ENCODE measurements around the gene STRN4.
A peak's percentile ranks its signal among the peaks of the same experiment; 100 is the strongest.

The STRN4 gene

DNA sequence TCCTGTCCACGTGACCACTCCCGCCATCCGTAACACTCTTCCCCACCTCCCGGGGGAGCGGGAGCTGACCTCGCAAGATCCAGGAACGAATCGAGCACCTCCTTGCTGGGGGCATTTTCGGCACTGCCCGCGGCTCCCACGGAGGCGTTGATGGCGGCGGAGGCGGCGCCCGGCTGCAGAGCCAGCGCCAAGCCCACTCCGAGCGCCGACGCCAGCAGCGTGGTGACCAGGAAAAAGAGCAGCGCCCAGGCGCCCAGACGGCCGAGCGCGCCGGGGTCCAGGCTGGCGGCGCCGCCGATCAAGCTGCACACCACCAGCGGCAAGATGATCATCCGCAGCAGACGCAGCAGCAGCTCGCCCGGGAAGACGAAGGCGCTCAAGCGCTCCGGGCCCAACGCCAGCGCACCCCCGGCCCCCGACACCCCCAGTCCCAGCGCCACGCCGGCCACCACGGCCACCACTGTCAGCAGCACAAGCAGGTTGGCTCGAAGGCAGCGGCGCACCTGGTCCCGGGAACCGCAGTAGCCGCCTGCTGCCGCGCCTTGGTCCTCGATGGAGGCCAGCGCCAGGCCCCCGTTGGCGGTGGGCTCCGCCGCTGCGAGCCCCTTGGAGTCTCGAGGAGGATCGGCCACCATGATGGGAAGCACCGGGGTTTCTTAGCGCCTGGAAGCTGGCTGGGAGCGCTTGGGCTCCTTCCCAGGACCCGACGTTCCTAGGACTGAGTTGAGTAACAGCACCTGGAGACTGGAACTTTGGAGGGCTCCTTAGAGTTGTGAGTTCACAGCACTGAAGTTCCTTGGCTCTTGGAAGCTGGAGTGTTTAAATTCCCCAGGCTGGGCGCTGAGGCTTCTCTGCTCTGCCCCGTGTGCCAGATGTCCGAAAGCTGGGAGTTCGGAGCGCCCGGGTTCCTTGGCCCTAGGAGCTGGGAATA, 41.3 kb upstream of the STRN4 start:
- no peak for DNase-seq (ENCODE audit: low read depth)
- peak overlapping the region; percentile 70 for H3K4me3 ChIP-seq (ENCODE audit: low read length)
- TF ChIP-seq, protein P1, sequence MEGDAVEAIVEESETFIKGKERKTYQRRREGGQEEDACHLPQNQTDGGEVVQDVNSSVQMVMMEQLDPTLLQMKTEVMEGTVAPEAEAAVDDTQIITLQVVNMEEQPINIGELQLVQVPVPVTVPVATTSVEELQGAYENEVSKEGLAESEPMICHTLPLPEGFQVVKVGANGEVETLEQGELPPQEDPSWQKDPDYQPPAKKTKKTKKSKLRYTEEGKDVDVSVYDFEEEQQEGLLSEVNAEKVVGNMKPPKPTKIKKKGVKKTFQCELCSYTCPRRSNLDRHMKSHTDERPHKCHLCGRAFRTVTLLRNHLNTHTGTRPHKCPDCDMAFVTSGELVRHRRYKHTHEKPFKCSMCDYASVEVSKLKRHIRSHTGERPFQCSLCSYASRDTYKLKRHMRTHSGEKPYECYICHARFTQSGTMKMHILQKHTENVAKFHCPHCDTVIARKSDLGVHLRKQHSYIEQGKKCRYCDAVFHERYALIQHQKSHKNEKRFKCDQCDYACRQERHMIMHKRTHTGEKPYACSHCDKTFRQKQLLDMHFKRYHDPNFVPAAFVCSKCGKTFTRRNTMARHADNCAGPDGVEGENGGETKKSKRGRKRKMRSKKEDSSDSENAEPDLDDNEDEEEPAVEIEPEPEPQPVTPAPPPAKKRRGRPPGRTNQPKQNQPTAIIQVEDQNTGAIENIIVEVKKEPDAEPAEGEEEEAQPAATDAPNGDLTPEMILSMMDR (conservative IDR thresholded peaks at IDR 0.05; ENCODE audit: low read depth, low read length): no peak

DNA sequence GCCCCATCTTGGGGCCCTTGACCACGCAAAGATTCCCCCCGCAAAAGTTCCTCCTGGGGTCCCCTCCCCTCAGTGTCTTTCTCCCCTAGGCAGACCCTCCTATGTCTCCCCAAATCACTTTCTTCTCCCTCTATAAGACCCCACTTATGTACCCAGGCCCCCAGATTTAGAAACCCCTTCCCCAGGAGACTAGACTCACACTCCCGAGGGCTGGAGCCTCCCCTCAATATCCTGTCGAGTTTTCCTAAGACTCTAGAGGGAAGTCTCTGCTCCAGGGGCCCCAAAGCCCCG, 40.7 kb upstream of the STRN4 start:
- H3K4me3 ChIP-seq (ENCODE audit: low read length): peak overlapping the region; percentile 70
- TF ChIP-seq, protein P1 (conservative IDR thresholded peaks at IDR 0.05; ENCODE audit: low read depth, low read length): no peak
- no peak for DNase-seq (ENCODE audit: low read depth)

DNA sequence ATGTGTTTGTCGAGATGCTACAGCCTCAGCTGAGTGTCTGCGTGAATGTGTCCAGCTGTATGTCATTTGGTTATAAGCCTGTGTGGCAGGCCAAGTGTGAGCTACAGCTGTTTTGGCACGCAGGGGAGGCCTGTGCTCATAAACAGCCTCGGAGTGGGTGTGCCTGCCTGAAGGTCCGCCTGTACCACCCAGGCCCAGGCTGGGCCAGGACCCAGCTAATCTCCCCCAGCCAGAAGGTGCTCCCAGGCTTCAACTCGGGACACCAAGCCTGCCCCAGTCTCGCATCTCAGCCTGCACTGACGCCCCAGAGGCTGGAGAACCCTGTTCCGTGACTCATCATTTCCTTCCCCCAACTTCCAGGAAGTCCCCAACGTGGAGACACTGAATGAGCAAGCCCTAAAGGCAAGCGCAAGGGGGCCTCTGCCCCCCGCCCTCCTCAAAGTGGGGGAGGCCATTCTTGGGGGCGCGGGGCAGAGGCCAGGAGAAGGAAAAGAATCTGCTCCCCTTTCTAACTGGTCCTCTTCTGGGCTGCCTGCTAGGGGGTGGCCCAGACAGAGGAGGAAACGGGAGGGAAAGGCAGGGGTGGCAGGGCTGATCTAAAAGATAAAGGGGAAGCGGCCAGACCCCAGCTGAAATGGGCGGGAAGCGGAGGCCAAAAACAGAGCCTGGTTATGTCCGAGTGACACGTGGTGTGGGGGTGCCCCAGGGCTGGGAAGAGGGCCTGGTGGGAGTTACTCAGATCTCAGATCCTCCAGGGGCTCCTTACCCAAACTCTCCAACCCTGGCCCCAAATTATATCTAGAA, 40.2 kb upstream of the STRN4 start:
- DNase-seq (ENCODE audit: low read depth): peak; percentile 64
- TF ChIP-seq, protein P1 (conservative IDR thresholded peaks at IDR 0.05; ENCODE audit: low read depth, low read length): no peak

DNA sequence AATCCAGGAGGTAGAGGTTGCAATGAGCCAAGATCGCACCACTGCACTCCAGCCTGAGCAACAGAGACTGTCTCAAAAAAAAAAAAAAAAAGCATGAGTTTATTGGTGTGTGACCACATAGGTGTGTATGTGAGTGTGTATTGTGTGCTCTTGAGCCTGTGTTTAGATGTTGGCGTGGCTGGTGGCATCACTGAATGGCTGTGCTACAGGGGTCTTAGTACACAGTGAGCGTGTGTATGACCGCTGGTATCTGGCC, 39.7 kb upstream of the STRN4 start:
- H3K4me3 ChIP-seq (ENCODE audit: low read length): peak overlapping the region; percentile 70
- DNase-seq (ENCODE audit: low read depth): no peak
- TF ChIP-seq, protein P1 (conservative IDR thresholded peaks at IDR 0.05; ENCODE audit: low read depth, low read length): no peak

More for the DNA sequence above, 40.2 kb upstream of the STRN4 start:
- peak overlapping the region; percentile 70 for H3K4me3 ChIP-seq (ENCODE audit: low read length)

DNA sequence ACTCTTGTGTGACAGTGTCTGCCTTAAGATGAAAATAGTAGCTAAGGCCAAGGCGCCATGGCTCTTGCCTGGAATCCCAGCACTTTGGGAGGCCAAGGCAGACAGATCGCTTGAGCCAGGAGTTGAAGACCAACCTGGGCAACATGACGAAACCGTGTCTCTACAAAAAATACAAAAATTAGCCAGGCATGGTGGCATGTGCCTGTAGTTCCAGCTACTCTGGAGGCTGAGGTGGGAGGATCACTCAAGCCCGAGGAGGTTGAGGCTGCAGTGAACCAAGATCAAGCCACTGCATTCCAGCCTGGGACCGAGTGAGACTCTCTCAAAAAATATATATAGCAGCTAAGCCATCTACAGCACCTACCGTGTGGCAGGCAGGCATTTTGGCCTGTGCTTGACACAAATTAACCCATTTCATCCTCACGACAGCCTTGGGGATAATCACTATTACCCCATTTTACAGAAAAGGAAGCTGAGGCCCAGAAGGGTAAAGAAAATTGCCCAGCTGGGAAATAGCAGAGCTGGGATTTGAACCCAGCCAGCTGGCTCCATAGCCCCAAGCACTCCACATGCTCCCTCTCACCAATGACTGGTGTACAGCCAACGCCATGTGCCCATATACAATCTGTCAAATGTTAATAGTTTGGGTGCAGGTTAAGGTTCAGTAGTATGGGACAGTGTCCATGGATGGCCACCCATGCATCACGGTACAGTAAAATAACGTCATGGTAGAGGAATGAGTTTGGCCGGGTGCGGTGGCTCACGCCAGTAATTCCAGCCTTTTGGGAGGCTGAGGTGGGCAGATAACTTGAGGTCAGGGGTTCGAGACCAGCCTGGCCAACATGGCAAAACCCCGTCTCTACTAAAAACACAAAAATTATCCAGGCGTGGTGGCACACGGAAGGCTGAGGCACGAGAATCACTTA, 39.1 kb upstream of the STRN4 start:
- H3K4me3 ChIP-seq (ENCODE audit: low read length): peak overlapping the region; percentile 70
- DNase-seq (ENCODE audit: low read depth): no peak
- TF ChIP-seq, protein P1 (conservative IDR thresholded peaks at IDR 0.05; ENCODE audit: low read depth, low read length): no peak

DNA sequence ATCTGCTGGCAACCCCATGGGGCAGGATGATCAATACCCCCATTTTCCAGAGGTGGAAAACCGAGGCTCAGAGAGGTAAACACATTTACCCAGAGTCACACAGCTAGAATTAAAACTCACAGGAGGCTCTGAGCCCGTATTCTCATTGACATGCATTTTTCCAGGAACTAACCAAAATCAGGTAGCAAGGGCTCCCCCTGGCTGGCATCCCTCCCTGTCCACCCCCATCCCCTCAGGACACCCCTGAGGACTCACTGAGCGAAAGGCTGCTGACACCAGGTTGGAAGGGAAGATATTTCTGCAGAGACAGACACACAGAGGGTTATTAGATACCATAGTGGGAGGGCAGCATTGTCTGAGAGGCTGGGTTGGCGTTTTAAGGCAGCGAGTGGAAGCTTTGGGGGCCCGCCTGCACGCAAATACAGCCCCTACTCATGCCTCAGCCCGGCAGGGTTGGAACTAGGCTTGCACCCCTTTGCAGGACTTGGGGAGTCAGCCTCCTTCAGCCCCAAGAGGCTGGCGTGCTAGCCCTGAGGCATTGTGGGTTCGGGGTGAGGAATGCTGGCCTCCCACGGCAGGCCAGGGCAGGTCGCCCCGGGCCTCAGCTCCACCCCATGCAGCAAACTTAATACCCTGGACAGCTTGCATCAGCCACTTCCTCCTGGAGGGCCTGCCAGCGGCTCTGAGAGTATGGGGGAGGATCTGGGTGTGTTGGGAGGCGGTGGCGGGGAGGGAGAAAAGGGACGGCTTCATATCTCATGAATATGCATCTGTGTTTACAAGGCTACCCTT, 38.2 kb upstream of the STRN4 start:
- no peak for DNase-seq (ENCODE audit: low read depth)
- TF ChIP-seq, protein P1 (conservative IDR thresholded peaks at IDR 0.05; ENCODE audit: low read depth, low read length): peak; percentile 51
- H3K4me3 ChIP-seq (ENCODE audit: low read length): peak overlapping the region; percentile 13
